Tibial artery (tissue), 4 donors: ENCODE data around the gene TBX3.

Experiments used
- DNase-seq, 2 donors: peaks; one replicate each; pipeline ENCODE4 v3.0.0-alpha.2; 2019
- H3K27ac ChIP-seq, 2 donors: fragments of 200-600 bp; sonication (generic) in 1 of 2; 1 replicate in 1 of 2; 2 replicates in 1 of 2; pipeline ENCODE4 v1.5.1; 2018 to 2019; ENCODE audit warnings: mild to moderate bottlenecking in 1 of 2
- H3K27me3 ChIP-seq, 2 donors: fragments of 200-600 bp; sonication (generic) in 1 of 2; one replicate each; pipeline versions ENCODE4 v1.5.1 to v1.6.0; 2016 to 2019
- H3K36me3 ChIP-seq, 3 donors: fragments of 200-600 bp; sonication (generic) in 2 of 3; one replicate each; pipeline ENCODE4 v1.5.1; 2016 to 2019; ENCODE audit warnings: mild to moderate bottlenecking in 2 of 3
- H3K4me1 ChIP-seq, 4 donors: fragments of 200-600 bp; sonication (generic) in 2 of 4; 1 replicate in 3 of 4; 2 replicates in 1 of 4; pipeline ENCODE4 v1.5.1; 2016 to 2019
- H3K4me3 ChIP-seq, 2 donors: fragments of 200-600 bp; sonication (generic) in 1 of 2; 1 replicate in 1 of 2; 2 replicates in 1 of 2; pipeline ENCODE4 v1.5.1; 2018 to 2019; ENCODE audit warnings: mild to moderate bottlenecking in 2 of 2
- H3K9me3 ChIP-seq, 3 donors: fragments of 200-600 bp; sonication (generic) in 1 of 3; one replicate each; pipeline ENCODE4 v1.5.1; 2016 to 2019
- CTCF ChIP-seq, 2 experiments: fragments of 200-600 bp in 1 of 2; fragments of 450-650 bp in 1 of 2; IDR thresholded peaks; one replicate each; pipeline ENCODE4 v1.5.1; 2017 to 2019; ENCODE audit warnings: antibody characterized with exemption in 2 of 2, mild to moderate bottlenecking in 1 of 2, moderate library complexity in 1 of 2
- intact Hi-C: fragments of 100-400 bp; cut with DNase I; formaldehyde crosslinking; loops from one replicate; pipeline ENCODE4 v1.15.0; 2023; ENCODE audit warnings: low total_unique reads

TBX3 gene

GRCh38 chr12:114691196-114691595 lies 7.2 kb upstream of the TBX3 start:
- intact Hi-C loops = no loop called here
- DNase-seq = no peak
- Histone ChIP-seq H3K27me3 (peaks cover 0 to 87% of the 10 kb centered on the region in 2 donors), H3K36me3 (no peaks in the 10 kb centered on the region), H3K9me3 (no peaks in the 10 kb centered on the region), H3K27ac (no peak overlapping the region), H3K4me3 (no peak overlapping the region), H3K4me1 (peaks cover 0 to 13% (median 8%) of the 10 kb centered on the region in 4 donors)
- no peak for TF ChIP-seq CTCF (IDR thresholded peaks at IDR 0.05)

GRCh38 chr12:114690267-114691135 lies 6.5 kb upstream of the TBX3 start:
- intact Hi-C loops = no loop called here
- Histone ChIP-seq H3K27ac (no peak overlapping the region), H3K4me3 (no peak overlapping the region), H3K4me1 (peaks cover 0 to 16% (median 8%) of the 10 kb centered on the region in 4 donors), H3K36me3 (no peaks in the 10 kb centered on the region), H3K27me3 (peaks cover 0 to 82% of the 10 kb centered on the region in 2 donors), H3K9me3 (no peaks in the 10 kb centered on the region)
- DNase-seq = no peak
- no peak for TF ChIP-seq CTCF (IDR thresholded peaks at IDR 0.05)

- no peaks in the 10 kb centered on the region for H3K9me3 ChIP-seq
- TF ChIP-seq CTCF (IDR thresholded peaks at IDR 0.05) = no peak
- H3K27me3 ChIP-seq = peaks cover 0 to 70% of the 10 kb centered on the region in 2 donors
- no peak for DNase-seq
- peaks cover 0 to 26% (median 15%) of the 10 kb centered on the region in 4 donors for H3K4me1 ChIP-seq
- H3K4me3 ChIP-seq = no peak overlapping the region
- no peaks in the 10 kb centered on the region for H3K36me3 ChIP-seq
- no peak overlapping the region for H3K27ac ChIP-seq
- intact Hi-C loops = no loop called here
Observed at GRCh38 chr12:114689075-114689994, 5.4 kb upstream of the TBX3 start.

GRCh38 chr12:114688256-114688845 lies 4.4 kb upstream of the TBX3 start:
- peaks cover 0 to 60% of the 10 kb centered on the region in 2 donors for H3K27me3 ChIP-seq
- H3K36me3 ChIP-seq = no peaks in the 10 kb centered on the region
- H3K9me3 ChIP-seq = no peaks in the 10 kb centered on the region
- intact Hi-C loops = no loop called here
- H3K4me1 ChIP-seq = peaks cover 0 to 26% (median 15%) of the 10 kb centered on the region in 4 donors
- H3K4me3 ChIP-seq = no peak overlapping the region
- no peak for DNase-seq
- no peak overlapping the region for H3K27ac ChIP-seq
- TF ChIP-seq CTCF (IDR thresholded peaks at IDR 0.05) = no peak

- DNase-seq = no peak
- no peak for TF ChIP-seq CTCF (IDR thresholded peaks at IDR 0.05)
- Histone ChIP-seq H3K27ac (no peak overlapping the region), H3K27me3 (peaks cover 0 to 55% of the 10 kb centered on the region in 2 donors), H3K9me3 (no peaks in the 10 kb centered on the region), H3K36me3 (no peaks in the 10 kb centered on the region), H3K4me3 (no peak overlapping the region), H3K4me1 (peaks cover 0 to 26% (median 11%) of the 10 kb centered on the region in 4 donors)
- intact Hi-C loops = no loop called here
Observed at GRCh38 chr12:114687802-114688201, 3.8 kb upstream of the TBX3 start.
